ENCODE measurements around the gene TMBIM1. TPM values are rescaled to one million over a fixed set of nuclear protein-coding genes. Genes with fewer than 3 reads are reported as not detected.

The TMBIM1 gene
- total RNA-seq, 2 donors from 2014 or later: 324 to 369 TPM

DNA sequence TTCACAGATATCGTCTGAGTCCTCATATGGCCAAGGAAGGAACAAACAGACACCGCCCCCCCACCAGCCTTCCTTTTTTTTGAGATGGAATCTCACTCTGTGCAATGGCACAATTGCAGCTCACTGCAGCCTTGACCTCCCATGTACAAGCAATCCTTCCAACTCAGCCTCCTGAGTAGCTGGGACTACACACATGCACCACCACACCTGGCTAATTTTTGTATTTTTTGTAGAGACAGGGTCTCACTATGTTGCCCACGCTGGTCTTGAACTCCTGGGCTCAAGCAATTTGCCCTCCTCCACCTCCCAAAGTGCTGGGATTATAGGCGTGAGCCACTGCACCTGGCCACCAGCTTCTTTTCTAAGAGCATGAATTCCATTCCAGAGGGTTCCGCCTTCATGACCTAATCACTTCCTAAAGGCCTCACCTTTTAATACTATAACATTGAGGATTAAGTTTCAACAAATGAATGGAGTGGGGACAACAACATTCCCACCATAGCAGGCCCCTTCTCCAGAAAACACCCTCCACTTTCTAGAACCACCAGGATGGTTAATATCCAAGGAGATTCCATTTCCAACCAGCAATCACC lies 2.2 kb upstream of the TMBIM1 start:
- Histone ChIP-seq H3K27me3 (replicated peaks; ENCODE audit: insufficient read depth) (no peaks in the 10 kb centered on the region), H3K4me1 (ENCODE audit: control insufficient read depth in 1 of 2, low read depth in 2 of 2) (peaks cover 48 to 80% of the 10 kb centered on the region in 2 donors), H3K27ac (peak overlapping the region; percentile 96 to 99), H3K36me3 (no peaks in the 10 kb centered on the region), H3K9me3 (no peaks in the 10 kb centered on the region), H3K4me3 (peak overlapping the region; percentile 22)
- TF ChIP-seq, protein P1, sequence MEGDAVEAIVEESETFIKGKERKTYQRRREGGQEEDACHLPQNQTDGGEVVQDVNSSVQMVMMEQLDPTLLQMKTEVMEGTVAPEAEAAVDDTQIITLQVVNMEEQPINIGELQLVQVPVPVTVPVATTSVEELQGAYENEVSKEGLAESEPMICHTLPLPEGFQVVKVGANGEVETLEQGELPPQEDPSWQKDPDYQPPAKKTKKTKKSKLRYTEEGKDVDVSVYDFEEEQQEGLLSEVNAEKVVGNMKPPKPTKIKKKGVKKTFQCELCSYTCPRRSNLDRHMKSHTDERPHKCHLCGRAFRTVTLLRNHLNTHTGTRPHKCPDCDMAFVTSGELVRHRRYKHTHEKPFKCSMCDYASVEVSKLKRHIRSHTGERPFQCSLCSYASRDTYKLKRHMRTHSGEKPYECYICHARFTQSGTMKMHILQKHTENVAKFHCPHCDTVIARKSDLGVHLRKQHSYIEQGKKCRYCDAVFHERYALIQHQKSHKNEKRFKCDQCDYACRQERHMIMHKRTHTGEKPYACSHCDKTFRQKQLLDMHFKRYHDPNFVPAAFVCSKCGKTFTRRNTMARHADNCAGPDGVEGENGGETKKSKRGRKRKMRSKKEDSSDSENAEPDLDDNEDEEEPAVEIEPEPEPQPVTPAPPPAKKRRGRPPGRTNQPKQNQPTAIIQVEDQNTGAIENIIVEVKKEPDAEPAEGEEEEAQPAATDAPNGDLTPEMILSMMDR (IDR thresholded peaks at IDR 0.05): no peak
- ATAC-seq (ENCODE audit: insufficient number of reproducible peaks, low FRiP score, low read depth) (no peak), DNase-seq (ENCODE audit: low spot score) (no peak)

DNA sequence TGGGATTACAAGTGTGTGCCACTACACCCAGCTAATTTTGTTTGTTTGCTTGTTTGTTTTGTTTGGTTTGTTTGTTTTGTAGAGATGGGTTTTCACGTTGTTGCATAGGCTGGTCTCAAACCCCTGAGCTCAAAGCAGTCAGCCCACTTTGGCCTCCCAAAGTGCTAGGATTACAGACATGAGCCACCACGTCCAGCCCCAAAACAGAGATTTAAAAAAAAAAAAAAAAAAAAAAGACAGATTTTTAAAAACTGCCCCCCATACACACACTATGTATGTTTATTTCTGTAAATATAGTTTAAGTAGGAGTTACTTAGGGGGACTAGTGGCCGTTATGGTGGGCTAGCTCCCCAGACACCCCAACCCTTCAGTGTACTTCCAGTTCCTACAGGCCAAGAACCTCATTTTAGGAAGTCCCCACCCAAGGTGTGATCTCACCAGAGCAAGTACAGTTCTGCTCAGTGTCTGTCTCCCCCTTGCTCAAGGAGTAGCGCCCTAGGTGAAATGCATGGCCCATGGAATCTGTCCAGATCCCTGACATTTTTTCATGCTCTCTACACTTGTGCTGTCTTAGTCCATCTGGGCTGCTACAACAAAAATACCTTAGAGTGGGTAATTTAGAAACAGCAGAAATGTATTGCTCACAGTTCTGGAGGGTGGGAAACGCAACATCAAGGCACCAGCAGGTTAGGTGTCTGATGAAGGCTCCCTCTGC lies 1.6 kb upstream of the TMBIM1 start:
- TF ChIP-seq, protein P1 (IDR thresholded peaks at IDR 0.05): no peak
- peak overlapping the region; percentile 96 to 99 for H3K27ac ChIP-seq
- no peaks in the 10 kb centered on the region for H3K9me3 ChIP-seq
- DNase-seq (ENCODE audit: low spot score) (no peak), ATAC-seq (ENCODE audit: insufficient number of reproducible peaks, low FRiP score, low read depth) (no peak)
- no peak overlapping the region for H3K4me3 ChIP-seq
- no peaks in the 10 kb centered on the region for H3K27me3 ChIP-seq (replicated peaks; ENCODE audit: insufficient read depth)
- H3K36me3 ChIP-seq: no peaks in the 10 kb centered on the region
- H3K4me1 ChIP-seq (ENCODE audit: control insufficient read depth in 1 of 2, low read depth in 2 of 2): peaks cover 54 to 87% of the 10 kb centered on the region in 2 donors

DNA sequence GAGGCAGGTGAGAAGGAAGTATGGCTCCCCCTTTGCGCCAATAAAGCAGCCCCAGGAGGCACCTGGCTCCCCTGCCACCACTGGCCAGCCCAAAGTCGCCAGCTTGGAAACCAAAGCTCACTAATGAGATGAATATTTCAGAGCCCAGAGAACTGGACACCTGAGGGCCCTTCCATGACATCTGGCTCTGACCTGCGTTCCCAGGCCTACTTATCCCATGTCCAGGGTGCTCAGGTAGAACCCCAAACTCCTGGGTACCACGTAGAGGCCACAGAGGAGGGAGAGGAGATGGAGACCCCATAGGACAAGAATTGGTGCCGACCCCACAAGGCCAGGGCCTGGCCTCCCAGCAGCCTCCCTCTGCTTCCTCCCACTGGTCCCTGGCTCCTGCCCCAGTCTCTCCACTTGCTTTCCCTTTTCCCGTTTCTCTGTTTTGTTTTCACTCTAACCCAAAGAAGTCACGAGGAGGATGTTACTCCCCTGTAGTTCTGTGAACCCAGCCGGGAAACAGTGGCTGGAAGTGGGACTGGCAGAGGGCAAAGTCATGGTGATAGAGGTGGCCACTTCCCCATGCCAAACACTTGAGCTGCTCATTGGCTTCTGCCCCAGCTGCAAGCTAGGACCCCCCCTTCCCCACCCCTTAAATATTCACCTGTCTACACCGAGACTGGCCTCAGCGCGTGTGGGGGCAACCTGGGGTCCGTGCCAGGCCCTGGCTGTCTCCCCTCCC lies 820 bp downstream of the TMBIM1 start:
- Histone ChIP-seq H3K27ac (peak overlapping the region; percentile 96 to 99), H3K4me1 (ENCODE audit: control insufficient read depth in 1 of 2, low read depth in 2 of 2) (peaks cover 54 to 83% of the 10 kb centered on the region in 2 donors), H3K9me3 (no peaks in the 10 kb centered on the region), H3K36me3 (no peaks in the 10 kb centered on the region), H3K4me3 (peak overlapping the region; percentile 94), H3K27me3 (replicated peaks; ENCODE audit: insufficient read depth) (no peaks in the 10 kb centered on the region)
- ATAC-seq (ENCODE audit: insufficient number of reproducible peaks, low FRiP score, low read depth) (no peak), DNase-seq (ENCODE audit: low spot score) (no peak)
- TF ChIP-seq, protein P1 (IDR thresholded peaks at IDR 0.05): no peak

DNA sequence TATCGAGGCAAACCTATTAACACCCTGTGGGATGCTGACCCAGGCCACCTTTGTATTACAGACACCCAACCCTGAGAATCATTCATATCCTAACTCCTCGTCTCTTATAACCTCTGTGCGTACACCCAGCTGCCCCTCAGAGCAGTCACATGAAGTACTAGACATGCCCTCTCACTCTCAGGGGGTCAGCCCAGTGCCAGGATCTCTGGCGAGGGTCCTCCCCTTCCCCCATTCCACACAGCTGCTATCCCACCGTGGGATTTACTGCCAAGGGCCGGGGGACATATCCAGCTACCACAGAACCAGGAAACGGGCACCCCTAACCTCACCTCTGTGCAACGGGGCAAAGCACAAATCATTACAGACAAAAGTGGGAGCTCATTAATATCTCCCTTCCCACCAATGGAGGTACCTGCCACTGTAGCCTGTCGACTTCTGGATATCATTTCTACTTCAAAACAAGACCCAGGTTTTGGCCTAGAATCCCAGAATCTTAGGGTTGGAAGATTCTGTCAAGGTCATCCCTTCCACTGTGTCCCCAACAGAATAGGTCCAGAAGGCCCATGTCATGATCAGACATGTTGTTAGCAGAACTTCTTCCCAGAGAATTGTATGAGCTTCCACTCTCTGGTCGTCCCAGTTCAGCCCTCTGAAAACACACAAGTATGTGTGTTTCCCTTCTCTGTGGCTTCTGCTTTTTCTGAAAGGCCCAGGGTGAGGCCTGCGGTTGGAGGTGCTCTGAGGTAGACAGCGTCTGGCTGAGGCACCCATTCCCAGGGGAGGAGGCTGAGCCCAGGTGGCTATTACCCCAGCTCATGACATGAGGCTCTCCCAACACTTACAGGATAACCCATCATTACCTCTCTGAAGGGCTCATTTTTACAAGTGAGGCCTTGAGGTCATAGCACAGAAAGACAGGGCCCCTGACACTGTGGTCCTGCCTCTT lies 1.7 kb downstream of the TMBIM1 start:
- TF ChIP-seq, protein P1 (IDR thresholded peaks at IDR 0.05): no peak
- Histone ChIP-seq H3K27me3 (replicated peaks; ENCODE audit: insufficient read depth) (no peaks in the 10 kb centered on the region), H3K27ac (peak overlapping the region; percentile 96 to 99), H3K4me3 (peak overlapping the region; percentile 94), H3K9me3 (no peaks in the 10 kb centered on the region), H3K36me3 (no peaks in the 10 kb centered on the region), H3K4me1 (ENCODE audit: control insufficient read depth in 1 of 2, low read depth in 2 of 2) (peaks cover 56 to 83% of the 10 kb centered on the region in 2 donors)
- no peak for ATAC-seq (ENCODE audit: insufficient number of reproducible peaks, low FRiP score, low read depth)
- no peak for DNase-seq (ENCODE audit: low spot score)

All from thoracic aorta (tissue), 2 donors.